Karpas-422 (cell line): ENCODE data around the gene TMEM221. TPM values are rescaled to one million over a fixed set of nuclear protein-coding genes. Genes with fewer than 3 reads are reported as not detected.

Experiments
- DNase-seq: peaks from one replicate; pipeline ENCODE4 v3.0.0-alpha.2; 2015
- H2AFZ ChIP-seq: fragments of 200-600 bp; sonication (generic); 2 replicates; pipeline ENCODE4 v1.6.1; 2014; ENCODE audit warnings: antibody characterized with exemption, low read length, mixed read lengths
- H3K27ac ChIP-seq: fragments of 200-600 bp; sonication (generic); 2 replicates; pipeline ENCODE4 v1.5.1; 2014; ENCODE audit warnings: mild to moderate bottlenecking, low read length, moderate library complexity
- H3K27me3 ChIP-seq: fragments of 200-600 bp; sonication (generic); 2 replicates; pipeline ENCODE4 v1.6.1; 2014; ENCODE audit warnings: low read length, mixed read lengths
- H3K36me3 ChIP-seq: fragments of 200-600 bp; sonication (generic); 2 replicates; pipeline ENCODE4 v1.6.1; 2014; ENCODE audit warnings: low read length, mixed read lengths; ENCODE audit not compliant: insufficient read depth
- H3K4me1 ChIP-seq: fragments of 200-600 bp; sonication (generic); 2 replicates; pipeline ENCODE4 v1.6.1; 2014; ENCODE audit warnings: mild to moderate bottlenecking, low read length, mixed read lengths
- H3K4me2 ChIP-seq: fragments of 200-600 bp; sonication (generic); 2 replicates; pipeline ENCODE4 v1.6.1; 2014; ENCODE audit warnings: low read length, low read depth, mild to moderate bottlenecking; ENCODE audit not compliant: poor library complexity, severe bottlenecking
- H3K4me3 ChIP-seq: fragments of 200-600 bp; sonication (generic); 2 replicates; pipeline ENCODE4 v1.5.1; 2014; ENCODE audit warnings: mild to moderate bottlenecking, antibody characterized with exemption, low read length, mixed read lengths
- H3K79me2 ChIP-seq: fragments of 200-600 bp; sonication (generic); 2 replicates; pipeline ENCODE4 v1.6.1; 2014; ENCODE audit warnings: mild to moderate bottlenecking, low read length, mixed read lengths
- H3K9ac ChIP-seq: fragments of 200-600 bp; sonication (generic); 2 replicates; pipeline ENCODE4 v1.6.0; 2014; ENCODE audit warnings: low read length
- H3K9me2 ChIP-seq: fragments of 200-600 bp; sonication (generic), shearing (Covaris generic); replicated peaks from 2 replicates; pipeline ENCODE4 v1.6.0; 2014; ENCODE audit warnings: mild to moderate bottlenecking, low read length, moderate library complexity; ENCODE audit not compliant: insufficient read depth
- H3K9me3 ChIP-seq: fragments of 300-700, 200-600 bp; sonication (generic); 2 replicates; pipeline ENCODE4 v1.6.1; 2014; ENCODE audit warnings: low read length, mixed read lengths
- H4K20me1 ChIP-seq: fragments of 200-600 bp; sonication (generic); 2 replicates; pipeline ENCODE4 v1.6.1; 2014; ENCODE audit warnings: mild to moderate bottlenecking, antibody characterized with exemption, low read length, low read depth; ENCODE audit not compliant: insufficient read depth
- total RNA-seq: library from RNA; depleted of rRNA; stranded (reverse); fragments of >200 nt; shearing (Covaris generic); gene quantifications from 2 replicates; pipeline ENCODE4 v1.2.3, GENCODE V29; 2014; ENCODE audit warnings: low replicate concordance

Gene TMEM221
- total RNA-seq, 1 experiment from 2014 or later = not detected

- Histone ChIP-seq H3K79me2 (no peaks in the 10 kb centered on the region), H3K27me3 (no peaks in the 10 kb centered on the region), H3K4me1 (peaks cover 43% of the 10 kb centered on the region), H4K20me1 (no peaks in the 10 kb centered on the region), H3K36me3 (no peaks in the 10 kb centered on the region), H3K27ac (no peak overlapping the region), H3K9ac (no peak overlapping the region), H3K9me2 (no peaks in the 10 kb centered on the region), H3K4me2 (no peak overlapping the region), H3K9me3 (no peaks in the 10 kb centered on the region), H3K4me3 (no peak overlapping the region), H2AFZ (no peak overlapping the region)
- DNase-seq = no peak
These were observed 24.8 kb downstream of the TMEM221 start for GRCh38 chr19:17423429-17424208.

GRCh38 chr19:17421942-17422341, 26.5 kb downstream of the TMEM221 start:
- H4K20me1 ChIP-seq = no peaks in the 10 kb centered on the region
- no peaks in the 10 kb centered on the region for H3K79me2 ChIP-seq
- H3K4me1 ChIP-seq = peaks cover 45% of the 10 kb centered on the region
- H3K36me3 ChIP-seq = no peaks in the 10 kb centered on the region
- H3K27me3 ChIP-seq = no peaks in the 10 kb centered on the region
- H3K4me2 ChIP-seq = no peak overlapping the region
- H3K9me3 ChIP-seq = no peaks in the 10 kb centered on the region
- H2AFZ ChIP-seq = no peak overlapping the region
- no peak overlapping the region for H3K9ac ChIP-seq
- no peak overlapping the region for H3K4me3 ChIP-seq
- H3K9me2 ChIP-seq = no peaks in the 10 kb centered on the region
- no peak for DNase-seq
- H3K27ac ChIP-seq = no peak overlapping the region

- H3K27ac ChIP-seq = no peak overlapping the region
- H3K79me2 ChIP-seq = no peaks in the 10 kb centered on the region
- H4K20me1 ChIP-seq = no peaks in the 10 kb centered on the region
- peaks cover 31% of the 10 kb centered on the region for H3K4me1 ChIP-seq
- peak overlapping the region; percentile 68 for H3K4me3 ChIP-seq
- no peaks in the 10 kb centered on the region for H3K9me3 ChIP-seq
- H2AFZ ChIP-seq = no peak overlapping the region
- no peaks in the 10 kb centered on the region for H3K27me3 ChIP-seq
- DNase-seq = no peak
- H3K36me3 ChIP-seq = no peaks in the 10 kb centered on the region
- peak overlapping the region; percentile 69 for H3K4me2 ChIP-seq
- no peaks in the 10 kb centered on the region for H3K9me2 ChIP-seq
- peak overlapping the region; percentile 67 for H3K9ac ChIP-seq
These were observed 28.0 kb downstream of the TMEM221 start for GRCh38 chr19:17420475-17420924.

GRCh38 chr19:17419621-17420474, 28.6 kb downstream of the TMEM221 start, which contains the start of gene MVB12A:
TSS of gene MVB12A (plus strand) at chr19:17420047. CDS start at chr19:17420136, 89 bp downstream.
- Histone ChIP-seq H3K4me2 (peak within 1 kb of the TSS; percentile 95), H4K20me1 (no peaks in the 10 kb centered on the region), H3K4me1 (peaks cover 25% of the 10 kb centered on the region), H3K27me3 (no peaks in the 10 kb centered on the region), H3K36me3 (no peaks in the 10 kb centered on the region), H3K9me3 (no peaks in the 10 kb centered on the region), H3K9ac (peak within 1 kb of the TSS; percentile 83), H2AFZ (peak within 1 kb of the TSS; percentile 80; the same call in 1 of the 2 replicates), H3K79me2 (no peaks in the 10 kb centered on the region), H3K27ac (peak within 1 kb of the TSS; percentile 71), H3K9me2 (no peaks in the 10 kb centered on the region), H3K4me3 (peak within 1 kb of the TSS; percentile 80)
- peak; percentile 99 for DNase-seq

GRCh38 chr19:17419154-17419620, 29.3 kb downstream of the TMEM221 start:
- Histone ChIP-seq H3K4me3 (peak overlapping the region; percentile 80), H3K27me3 (no peaks in the 10 kb centered on the region), H3K27ac (peak overlapping the region; percentile 71), H3K9ac (peak overlapping the region; percentile 83), H3K79me2 (no peaks in the 10 kb centered on the region), H2AFZ (0 out of 2 replicates have a peak overlapping the region, but pooled peaks have one; percentile 35), H3K36me3 (no peaks in the 10 kb centered on the region), H3K9me3 (no peaks in the 10 kb centered on the region), H3K4me1 (peaks cover 18% of the 10 kb centered on the region), H3K4me2 (peak overlapping the region; percentile 95), H4K20me1 (no peaks in the 10 kb centered on the region), H3K9me2 (no peaks in the 10 kb centered on the region)
- DNase-seq = no peak

- H3K27ac ChIP-seq = peak overlapping the region; percentile 71
- H3K9me2 ChIP-seq = no peaks in the 10 kb centered on the region
These were observed 29.8 kb downstream of the TMEM221 start for GRCh38 chr19:17418710-17419109.

GRCh38 chr19:17415121-17415520, 33.3 kb downstream of the TMEM221 start:
- H3K4me1 ChIP-seq = peaks cover 37% of the 10 kb centered on the region
- H3K9ac ChIP-seq = no peak overlapping the region
- no peak overlapping the region for H2AFZ ChIP-seq
- no peaks in the 10 kb centered on the region for H3K9me2 ChIP-seq
- H3K79me2 ChIP-seq = peaks cover 10% of the 10 kb centered on the region
- DNase-seq = no peak
- H3K36me3 ChIP-seq = peaks cover 14% of the 10 kb centered on the region; the same call in 1 of the 2 replicates
- no peaks in the 10 kb centered on the region for H4K20me1 ChIP-seq
- H3K4me2 ChIP-seq = no peak overlapping the region
- no peak overlapping the region for H3K4me3 ChIP-seq
- no peaks in the 10 kb centered on the region for H3K27me3 ChIP-seq
- no peaks in the 10 kb centered on the region for H3K9me3 ChIP-seq
- H3K27ac ChIP-seq = no peak overlapping the region

More at GRCh38 chr19:17418710-17419109, 29.8 kb downstream of the TMEM221 start:
- Histone ChIP-seq H3K36me3 (0 out of 2 replicates have a peak, but pooled peaks cover 2% of the 10 kb centered on the region), H4K20me1 (no peaks in the 10 kb centered on the region), H3K27me3 (no peaks in the 10 kb centered on the region), H3K9me3 (no peaks in the 10 kb centered on the region), H2AFZ (no peak overlapping the region), H3K4me1 (peaks cover 18% of the 10 kb centered on the region), H3K9ac (peak overlapping the region; percentile 83), H3K4me2 (peak overlapping the region; percentile 95), H3K4me3 (peak overlapping the region; percentile 80), H3K79me2 (no peaks in the 10 kb centered on the region)
- DNase-seq = no peak

GRCh38 chr19:17414097-17414496, 34.4 kb downstream of the TMEM221 start:
- Histone ChIP-seq H3K4me3 (no peak overlapping the region), H3K9me3 (no peaks in the 10 kb centered on the region), H4K20me1 (no peaks in the 10 kb centered on the region), H3K4me2 (no peak overlapping the region), H3K36me3 (peaks cover 18% of the 10 kb centered on the region; the same call in 1 of the 2 replicates), H3K9me2 (no peaks in the 10 kb centered on the region), H3K27me3 (no peaks in the 10 kb centered on the region), H3K27ac (no peak overlapping the region), H3K4me1 (peaks cover 31% of the 10 kb centered on the region), H3K9ac (no peak overlapping the region), H2AFZ (no peak overlapping the region), H3K79me2 (peaks cover 17% of the 10 kb centered on the region)
- no peak for DNase-seq
